Natural killer cell (primary cell): Measurements from ENCODE around the gene H19. TPM values are rescaled to one million over a fixed set of nuclear protein-coding genes. Genes with fewer than 3 reads are reported as not detected.

Source experiments
- ATAC-seq, 3 donors: fragments of 150-1000 bp in 2 of 3; fragments of 200-7000 bp in 1 of 3; cut with Tn5 transposase; 1 replicate in 1 of 3; 2 replicates in 2 of 3; pipeline ENCODE4 v1.10.0; 2021; ENCODE audit warnings: mild to moderate bottlenecking in 2 of 3, moderate library complexity in 2 of 3
- DNase-seq, 2 donors: peaks; one replicate each; pipeline versions ENCODE4 v3.0.0 to v3.0.0-alpha.2; 2013 to 2021; ENCODE audit warnings: mixed read lengths in 1 of 2
- H3K27ac ChIP-seq: one replicate; pipeline ENCODE4 v1.5.1; 2013; ENCODE audit warnings: mild to moderate bottlenecking, low read length
- H3K27me3 ChIP-seq: one replicate; pipeline ENCODE4 v1.6.1; 2013; ENCODE audit warnings: low read length; ENCODE audit not compliant: control insufficient read depth, insufficient read depth
- H3K36me3 ChIP-seq: one replicate; pipeline ENCODE4 v1.6.1; 2013; ENCODE audit warnings: low read length; ENCODE audit not compliant: control insufficient read depth, insufficient read depth
- H3K4me1 ChIP-seq: one replicate; pipeline ENCODE4 v1.6.1; 2013; ENCODE audit warnings: low read length; ENCODE audit not compliant: control insufficient read depth, insufficient read depth
- H3K4me3 ChIP-seq: one replicate; pipeline ENCODE4 v1.5.1; 2013; ENCODE audit warnings: low read length
- H3K9me3 ChIP-seq: one replicate; pipeline ENCODE4 v1.6.1; 2013; ENCODE audit warnings: low read length; ENCODE audit not compliant: control insufficient read depth, insufficient read depth
- H3K27ac Mint-ChIP-seq, 2 donors: one replicate each; pipeline ENCODE4 v1.8.0; 2022; ENCODE audit warnings: mild to moderate bottlenecking in 2 of 2, mixed read lengths in 2 of 2, moderate library complexity in 1 of 2
- H3K27me3 Mint-ChIP-seq, 2 donors: one replicate each; pipeline ENCODE4 v1.8.0; 2022; ENCODE audit warnings: low read depth in 2 of 2, mixed read lengths in 2 of 2
- H3K36me3 Mint-ChIP-seq: one replicate; pipeline ENCODE4 v1.8.0; 2022; ENCODE audit warnings: mixed read lengths
- H3K4me1 Mint-ChIP-seq, 2 donors: one replicate each; pipeline ENCODE4 v1.8.0; 2022; ENCODE audit warnings: mixed read lengths in 2 of 2
- H3K4me3 Mint-ChIP-seq: one replicate; pipeline ENCODE4 v1.8.0; 2022; ENCODE audit warnings: mild to moderate bottlenecking, moderate library complexity, mixed read lengths
- H3K9me3 Mint-ChIP-seq, 2 donors: one replicate each; pipeline ENCODE4 v1.8.0; 2022; ENCODE audit warnings: mixed read lengths in 2 of 2
- WGBS: methylation state at CpG from one replicate; pipeline ENCODE4 v1.1.7; 2013; ENCODE audit warnings: missing lambda C conversion rate; ENCODE audit not compliant: insufficient coverage; 5-methylcytosine and 5-hydroxymethylcytosine counted together
- intact Hi-C: fragments of 100-400 bp; cut with micrococcal nuclease; formaldehyde crosslinking; loops from one replicate; pipeline ENCODE4 v1.14.2; 2022
- total RNA-seq, 4 donors: library from RNA; stranded (reverse); fragments of 120-200 nt in 1 of 4; gene quantifications; one replicate each; pipeline versions ENCODE4 v1.2.3 to v1.2.4, GENCODE V29; 2013 to 2022
- TF ChIP-seq, protein P1 (sequence below): fragments of 200-600 bp; IDR thresholded peaks from one replicate; pipeline ENCODE4 v1.8.0; 2022; ENCODE audit warnings: antibody characterized with exemption

Gene H19
- total RNA-seq, 3 donors from 2014 or later (not counting 1 experiment from before 2014, with no cell fraction given): not detected

- Histone ChIP-seq H3K9me3 (no peaks in the 10 kb centered on the region), H3K36me3 (no peaks in the 10 kb centered on the region), H3K4me3 (no peak overlapping the region), H3K27ac (no peak overlapping the region), H3K4me1 (no peaks in the 10 kb centered on the region), H3K27me3 (no peaks in the 10 kb centered on the region)
- 89% methylated on average over 7 of the region's 24 CpGs for WGBS
- TF ChIP-seq, protein P1, sequence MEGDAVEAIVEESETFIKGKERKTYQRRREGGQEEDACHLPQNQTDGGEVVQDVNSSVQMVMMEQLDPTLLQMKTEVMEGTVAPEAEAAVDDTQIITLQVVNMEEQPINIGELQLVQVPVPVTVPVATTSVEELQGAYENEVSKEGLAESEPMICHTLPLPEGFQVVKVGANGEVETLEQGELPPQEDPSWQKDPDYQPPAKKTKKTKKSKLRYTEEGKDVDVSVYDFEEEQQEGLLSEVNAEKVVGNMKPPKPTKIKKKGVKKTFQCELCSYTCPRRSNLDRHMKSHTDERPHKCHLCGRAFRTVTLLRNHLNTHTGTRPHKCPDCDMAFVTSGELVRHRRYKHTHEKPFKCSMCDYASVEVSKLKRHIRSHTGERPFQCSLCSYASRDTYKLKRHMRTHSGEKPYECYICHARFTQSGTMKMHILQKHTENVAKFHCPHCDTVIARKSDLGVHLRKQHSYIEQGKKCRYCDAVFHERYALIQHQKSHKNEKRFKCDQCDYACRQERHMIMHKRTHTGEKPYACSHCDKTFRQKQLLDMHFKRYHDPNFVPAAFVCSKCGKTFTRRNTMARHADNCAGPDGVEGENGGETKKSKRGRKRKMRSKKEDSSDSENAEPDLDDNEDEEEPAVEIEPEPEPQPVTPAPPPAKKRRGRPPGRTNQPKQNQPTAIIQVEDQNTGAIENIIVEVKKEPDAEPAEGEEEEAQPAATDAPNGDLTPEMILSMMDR: no peak
- Mint-ChIP-seq H3K27me3 (peaks cover 0 to 2% of the 10 kb centered on the region in 2 donors), H3K4me1 (no peaks in the 10 kb centered on the region), H3K9me3 (no peaks in the 10 kb centered on the region), H3K4me3 (no peak overlapping the region), H3K36me3 (no peaks in the 10 kb centered on the region), H3K27ac (no peak overlapping the region)
- intact Hi-C loops: no loop called here
- ATAC-seq (no peak), DNase-seq (no peak)
Observed at GRCh38 chr11:1988667-1989317, 8.8 kb downstream of the H19 start.

DNA sequence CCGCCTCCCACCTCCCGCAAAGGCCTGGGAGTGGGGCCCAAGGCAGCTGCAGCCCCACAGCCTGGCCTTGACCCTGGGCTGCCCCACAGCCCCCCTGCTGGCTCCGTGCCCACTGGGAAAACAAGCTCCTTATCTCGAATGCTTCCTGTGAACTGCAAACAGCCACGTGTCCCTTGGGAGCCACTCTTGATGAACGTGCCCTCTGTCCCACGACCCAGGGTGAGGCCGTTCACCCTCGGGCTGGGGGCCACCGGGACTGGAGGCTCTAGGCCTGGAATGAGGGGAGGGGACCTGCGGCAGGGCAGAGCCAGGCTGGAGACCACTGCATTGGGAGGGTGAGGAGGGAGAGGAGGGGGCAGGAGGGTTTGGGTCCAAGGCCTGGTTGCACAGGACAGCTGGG, 9.5 kb downstream of the H19 start:
- Mint-ChIP-seq H3K9me3 (no peaks in the 10 kb centered on the region), H3K27me3 (peaks cover 0 to 2% of the 10 kb centered on the region in 2 donors), H3K4me1 (no peaks in the 10 kb centered on the region), H3K36me3 (no peaks in the 10 kb centered on the region), H3K27ac (no peak overlapping the region), H3K4me3 (no peak overlapping the region)
- H3K4me1 ChIP-seq: no peaks in the 10 kb centered on the region
- intact Hi-C loops: no loop called here
- no peaks in the 10 kb centered on the region for H3K36me3 ChIP-seq
- H3K4me3 ChIP-seq: no peak overlapping the region
- no CpG with 5 or more reads among the region's 11 CpGs for WGBS
- ATAC-seq (no peak), DNase-seq (no peak)
- TF ChIP-seq, protein P1: no peak
- H3K9me3 ChIP-seq: no peaks in the 10 kb centered on the region
- H3K27ac ChIP-seq: no peak overlapping the region
- no peaks in the 10 kb centered on the region for H3K27me3 ChIP-seq

DNA sequence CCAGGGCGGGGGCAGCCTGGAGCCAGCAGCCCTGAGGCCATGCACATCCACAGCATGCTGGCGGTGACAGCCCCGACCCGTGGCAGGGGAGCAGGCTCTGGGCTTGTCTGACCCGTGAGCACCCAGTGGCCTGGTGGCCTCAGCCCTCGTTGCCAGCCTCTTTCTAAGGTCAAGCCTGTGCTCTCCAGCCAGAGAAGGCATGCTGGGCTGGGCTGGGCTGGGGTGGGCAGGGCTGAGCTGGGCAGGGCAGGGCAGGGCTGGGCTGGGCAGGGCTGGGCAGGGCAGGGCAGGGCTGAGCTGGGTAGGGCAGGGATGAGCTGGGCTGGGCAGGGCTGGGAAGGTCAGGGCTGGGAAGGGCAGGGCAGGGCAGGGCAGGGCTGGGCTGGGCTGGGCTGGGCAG, 10.6 kb downstream of the H19 start:
- no peaks in the 10 kb centered on the region for H3K36me3 Mint-ChIP-seq
- TF ChIP-seq, protein P1: no peak
- Histone ChIP-seq H3K9me3 (no peaks in the 10 kb centered on the region), H3K4me1 (no peaks in the 10 kb centered on the region), H3K36me3 (no peaks in the 10 kb centered on the region), H3K27ac (no peak overlapping the region), H3K4me3 (no peak overlapping the region), H3K27me3 (no peaks in the 10 kb centered on the region)
- H3K27me3 Mint-ChIP-seq: peaks cover 0 to 2% of the 10 kb centered on the region in 2 donors
- no peaks in the 10 kb centered on the region for H3K9me3 Mint-ChIP-seq
- H3K4me3 Mint-ChIP-seq: no peak overlapping the region
- no peaks in the 10 kb centered on the region for H3K4me1 Mint-ChIP-seq
- intact Hi-C loops: no loop called here
- H3K27ac Mint-ChIP-seq: no peak overlapping the region
- ATAC-seq (no peak), DNase-seq (no peak)
- WGBS: no CpG with 5 or more reads among the region's 6 CpGs

- ATAC-seq (no peak), DNase-seq (no peak)
- Mint-ChIP-seq H3K36me3 (no peaks in the 10 kb centered on the region), H3K27ac (no peak overlapping the region), H3K27me3 (no peaks in the 10 kb centered on the region), H3K9me3 (no peaks in the 10 kb centered on the region), H3K4me1 (no peaks in the 10 kb centered on the region), H3K4me3 (no peak overlapping the region)
- intact Hi-C loops: no loop called here
- Histone ChIP-seq H3K4me3 (no peak overlapping the region), H3K36me3 (no peaks in the 10 kb centered on the region), H3K9me3 (no peaks in the 10 kb centered on the region), H3K4me1 (no peaks in the 10 kb centered on the region), H3K27me3 (no peaks in the 10 kb centered on the region), H3K27ac (no peak overlapping the region)
- TF ChIP-seq, protein P1: no peak
- WGBS: 88% methylated on average over 8 of the region's 12 CpGs
Observed at GRCh38 chr11:1983601-1983961, 14.1 kb downstream of the H19 start.
